Measurements from ENCODE around the gene RUNX1.

RUNX1 gene

GRCh38 chr21:35081861-35082260 is 32.8 kb upstream of the RUNX1 start:
- Histone ChIP-seq H3K4me1 (ENCODE audit: control insufficient read depth, insufficient read depth, low read length, poor library complexity, severe bottlenecking) (peaks cover 7% of the 10 kb centered on the region), H3K9me3 (ENCODE audit: control insufficient read depth, low read length) (peaks cover 16% of the 10 kb centered on the region), H3K36me3 (ENCODE audit: control insufficient read depth, insufficient read depth, low read length) (no peaks in the 10 kb centered on the region), H3K27ac (ENCODE audit: low read depth, low read length, severe bottlenecking) (no peak overlapping the region), H3K4me3 (ENCODE audit: extremely low read depth, insufficient read depth, low read length, poor library complexity, severe bottlenecking) (no peak overlapping the region)
- WGBS, 2 experiments (ENCODE audit: insufficient coverage in 2 of 2), result 100% methylated on average over 1 of the region's 2 CpGs

- Histone ChIP-seq H3K36me3 (ENCODE audit: control insufficient read depth, insufficient read depth, low read length) (no peaks in the 10 kb centered on the region), H3K4me3 (ENCODE audit: extremely low read depth, insufficient read depth, low read length, poor library complexity, severe bottlenecking) (no peak overlapping the region), H3K27ac (ENCODE audit: low read depth, low read length, severe bottlenecking) (no peak overlapping the region), H3K4me1 (ENCODE audit: control insufficient read depth, insufficient read depth, low read length, poor library complexity, severe bottlenecking) (peaks cover 5% of the 10 kb centered on the region), H3K9me3 (ENCODE audit: control insufficient read depth, low read length) (peaks cover 20% of the 10 kb centered on the region)
- WGBS, 2 experiments (ENCODE audit: insufficient coverage in 2 of 2), result 100% methylated on average over 1 of the region's 3 CpGs; no CpG with 5 or more reads in 1 of the 2 experiments
Measured at GRCh38 chr21:35079181-35079580, 30.1 kb upstream of the RUNX1 start.

- Histone ChIP-seq H3K9me3 (ENCODE audit: control insufficient read depth, low read length) (peaks cover 13% of the 10 kb centered on the region), H3K4me1 (ENCODE audit: control insufficient read depth, insufficient read depth, low read length, poor library complexity, severe bottlenecking) (peaks cover 9% of the 10 kb centered on the region), H3K27ac (ENCODE audit: low read depth, low read length, severe bottlenecking) (no peak overlapping the region), H3K4me3 (ENCODE audit: extremely low read depth, insufficient read depth, low read length, poor library complexity, severe bottlenecking) (no peak overlapping the region), H3K36me3 (ENCODE audit: control insufficient read depth, insufficient read depth, low read length) (no peaks in the 10 kb centered on the region)
- WGBS, 2 experiments (ENCODE audit: insufficient coverage in 2 of 2), result 92% methylated on average over 2 to 3 of the region's 4 CpGs
Measured at GRCh38 chr21:35077975-35078374, 28.9 kb upstream of the RUNX1 start.

- Histone ChIP-seq H3K4me1 (ENCODE audit: control insufficient read depth, insufficient read depth, low read length, poor library complexity, severe bottlenecking) (peaks cover 11% of the 10 kb centered on the region), H3K27ac (ENCODE audit: low read depth, low read length, severe bottlenecking) (no peak overlapping the region), H3K4me3 (ENCODE audit: extremely low read depth, insufficient read depth, low read length, poor library complexity, severe bottlenecking) (no peak overlapping the region), H3K9me3 (ENCODE audit: control insufficient read depth, low read length) (peaks cover 8% of the 10 kb centered on the region), H3K36me3 (ENCODE audit: control insufficient read depth, insufficient read depth, low read length) (no peaks in the 10 kb centered on the region)
- WGBS, 2 experiments (ENCODE audit: insufficient coverage in 2 of 2), result 98 to 100% methylated on average over 4 of the region's 4 CpGs
Measured at GRCh38 chr21:35077466-35077865, 28.4 kb upstream of the RUNX1 start.

- no peak overlapping the region for H3K27ac ChIP-seq (ENCODE audit: low read depth, low read length, severe bottlenecking)
- WGBS, 2 experiments (ENCODE audit: insufficient coverage in 2 of 2), result 85 to 88% methylated on average over 5 of the region's 6 CpGs
- peaks cover 8% of the 10 kb centered on the region for H3K9me3 ChIP-seq (ENCODE audit: control insufficient read depth, low read length)
- no peaks in the 10 kb centered on the region for H3K36me3 ChIP-seq (ENCODE audit: control insufficient read depth, insufficient read depth, low read length)
- no peak overlapping the region for H3K4me3 ChIP-seq (ENCODE audit: extremely low read depth, insufficient read depth, low read length, poor library complexity, severe bottlenecking)
- peaks cover 11% of the 10 kb centered on the region for H3K4me1 ChIP-seq (ENCODE audit: control insufficient read depth, insufficient read depth, low read length, poor library complexity, severe bottlenecking)
Measured at GRCh38 chr21:35075546-35075945, 26.4 kb upstream of the RUNX1 start.

GRCh38 chr21:35072960-35073359 is 23.9 kb upstream of the RUNX1 start:
- Histone ChIP-seq H3K4me3 (ENCODE audit: extremely low read depth, insufficient read depth, low read length, poor library complexity, severe bottlenecking) (no peak overlapping the region), H3K9me3 (ENCODE audit: control insufficient read depth, low read length) (peaks cover 8% of the 10 kb centered on the region), H3K27ac (ENCODE audit: low read depth, low read length, severe bottlenecking) (peak overlapping the region; percentile 65), H3K36me3 (ENCODE audit: control insufficient read depth, insufficient read depth, low read length) (no peaks in the 10 kb centered on the region), H3K4me1 (ENCODE audit: control insufficient read depth, insufficient read depth, low read length, poor library complexity, severe bottlenecking) (peaks cover 11% of the 10 kb centered on the region)
- 93 to 97% methylated on average over 11 of the region's 11 CpGs for WGBS, 2 experiments (ENCODE audit: insufficient coverage in 2 of 2)

GRCh38 chr21:35072557-35072956 is 23.5 kb upstream of the RUNX1 start:
- 100% methylated on average over 1 to 4 of the region's 5 CpGs for WGBS, 2 experiments (ENCODE audit: insufficient coverage in 2 of 2)
- peaks cover 11% of the 10 kb centered on the region for H3K4me1 ChIP-seq (ENCODE audit: control insufficient read depth, insufficient read depth, low read length, poor library complexity, severe bottlenecking)
- H3K4me3 ChIP-seq (ENCODE audit: extremely low read depth, insufficient read depth, low read length, poor library complexity, severe bottlenecking), result no peak overlapping the region
- H3K36me3 ChIP-seq (ENCODE audit: control insufficient read depth, insufficient read depth, low read length), result no peaks in the 10 kb centered on the region
- peaks cover 8% of the 10 kb centered on the region for H3K9me3 ChIP-seq (ENCODE audit: control insufficient read depth, low read length)
- peak overlapping the region; percentile 65 for H3K27ac ChIP-seq (ENCODE audit: low read depth, low read length, severe bottlenecking)

GRCh38 chr21:35071347-35071746 is 22.2 kb upstream of the RUNX1 start:
- 89 to 95% methylated on average over 1 to 2 of the region's 2 CpGs for WGBS, 2 experiments (ENCODE audit: insufficient coverage in 2 of 2)
- H3K36me3 ChIP-seq (ENCODE audit: control insufficient read depth, insufficient read depth, low read length), result no peaks in the 10 kb centered on the region
- no peak overlapping the region for H3K27ac ChIP-seq (ENCODE audit: low read depth, low read length, severe bottlenecking)
- H3K4me1 ChIP-seq (ENCODE audit: control insufficient read depth, insufficient read depth, low read length, poor library complexity, severe bottlenecking), result peaks cover 11% of the 10 kb centered on the region
- peaks cover 8% of the 10 kb centered on the region for H3K9me3 ChIP-seq (ENCODE audit: control insufficient read depth, low read length)
- no peak overlapping the region for H3K4me3 ChIP-seq (ENCODE audit: extremely low read depth, insufficient read depth, low read length, poor library complexity, severe bottlenecking)

GRCh38 chr21:35070436-35070835 is 21.3 kb upstream of the RUNX1 start:
- 100% methylated on average over 1 of the region's 5 CpGs; no CpG with 5 or more reads in 1 of the 2 experiments for WGBS, 2 experiments (ENCODE audit: insufficient coverage in 2 of 2)
- Histone ChIP-seq H3K27ac (ENCODE audit: low read depth, low read length, severe bottlenecking) (no peak overlapping the region), H3K4me1 (ENCODE audit: control insufficient read depth, insufficient read depth, low read length, poor library complexity, severe bottlenecking) (peaks cover 7% of the 10 kb centered on the region), H3K36me3 (ENCODE audit: control insufficient read depth, insufficient read depth, low read length) (no peaks in the 10 kb centered on the region), H3K4me3 (ENCODE audit: extremely low read depth, insufficient read depth, low read length, poor library complexity, severe bottlenecking) (no peak overlapping the region), H3K9me3 (ENCODE audit: control insufficient read depth, low read length) (peaks cover 8% of the 10 kb centered on the region)

GRCh38 chr21:35066824-35067223 is 17.7 kb upstream of the RUNX1 start:
- no peak overlapping the region for H3K4me3 ChIP-seq (ENCODE audit: extremely low read depth, insufficient read depth, low read length, poor library complexity, severe bottlenecking)
- WGBS, 2 experiments (ENCODE audit: insufficient coverage in 2 of 2), result no CpG with 5 or more reads among the region's 4 CpGs
- no peak overlapping the region for H3K27ac ChIP-seq (ENCODE audit: low read depth, low read length, severe bottlenecking)

GRCh38 chr21:35063428-35064172 is 14.5 kb upstream of the RUNX1 start:
- no peaks in the 10 kb centered on the region for H3K4me1 ChIP-seq (ENCODE audit: control insufficient read depth, insufficient read depth, low read length, poor library complexity, severe bottlenecking)
- 92 to 97% methylated on average over 3 to 4 of the region's 6 CpGs for WGBS, 2 experiments (ENCODE audit: insufficient coverage in 2 of 2)
- no peak overlapping the region for H3K4me3 ChIP-seq (ENCODE audit: extremely low read depth, insufficient read depth, low read length, poor library complexity, severe bottlenecking)
- H3K27ac ChIP-seq (ENCODE audit: low read depth, low read length, severe bottlenecking), result no peak overlapping the region
- H3K9me3 ChIP-seq (ENCODE audit: control insufficient read depth, low read length), result no peaks in the 10 kb centered on the region
- no peaks in the 10 kb centered on the region for H3K36me3 ChIP-seq (ENCODE audit: control insufficient read depth, insufficient read depth, low read length)

More at GRCh38 chr21:35066824-35067223, 17.7 kb upstream of the RUNX1 start:
- Histone ChIP-seq H3K4me1 (ENCODE audit: control insufficient read depth, insufficient read depth, low read length, poor library complexity, severe bottlenecking) (no peaks in the 10 kb centered on the region), H3K36me3 (ENCODE audit: control insufficient read depth, insufficient read depth, low read length) (no peaks in the 10 kb centered on the region), H3K9me3 (ENCODE audit: control insufficient read depth, low read length) (no peaks in the 10 kb centered on the region)
